HS-27A (cell line): ENCODE results near the gene AKNA.

ENCODE experiments used
- DNase-seq: peaks from one replicate; pipeline ENCODE4 v3.0.0-alpha.2; 2012; ENCODE audit warnings: low read depth, missing footprints

The AKNA gene, protein sequence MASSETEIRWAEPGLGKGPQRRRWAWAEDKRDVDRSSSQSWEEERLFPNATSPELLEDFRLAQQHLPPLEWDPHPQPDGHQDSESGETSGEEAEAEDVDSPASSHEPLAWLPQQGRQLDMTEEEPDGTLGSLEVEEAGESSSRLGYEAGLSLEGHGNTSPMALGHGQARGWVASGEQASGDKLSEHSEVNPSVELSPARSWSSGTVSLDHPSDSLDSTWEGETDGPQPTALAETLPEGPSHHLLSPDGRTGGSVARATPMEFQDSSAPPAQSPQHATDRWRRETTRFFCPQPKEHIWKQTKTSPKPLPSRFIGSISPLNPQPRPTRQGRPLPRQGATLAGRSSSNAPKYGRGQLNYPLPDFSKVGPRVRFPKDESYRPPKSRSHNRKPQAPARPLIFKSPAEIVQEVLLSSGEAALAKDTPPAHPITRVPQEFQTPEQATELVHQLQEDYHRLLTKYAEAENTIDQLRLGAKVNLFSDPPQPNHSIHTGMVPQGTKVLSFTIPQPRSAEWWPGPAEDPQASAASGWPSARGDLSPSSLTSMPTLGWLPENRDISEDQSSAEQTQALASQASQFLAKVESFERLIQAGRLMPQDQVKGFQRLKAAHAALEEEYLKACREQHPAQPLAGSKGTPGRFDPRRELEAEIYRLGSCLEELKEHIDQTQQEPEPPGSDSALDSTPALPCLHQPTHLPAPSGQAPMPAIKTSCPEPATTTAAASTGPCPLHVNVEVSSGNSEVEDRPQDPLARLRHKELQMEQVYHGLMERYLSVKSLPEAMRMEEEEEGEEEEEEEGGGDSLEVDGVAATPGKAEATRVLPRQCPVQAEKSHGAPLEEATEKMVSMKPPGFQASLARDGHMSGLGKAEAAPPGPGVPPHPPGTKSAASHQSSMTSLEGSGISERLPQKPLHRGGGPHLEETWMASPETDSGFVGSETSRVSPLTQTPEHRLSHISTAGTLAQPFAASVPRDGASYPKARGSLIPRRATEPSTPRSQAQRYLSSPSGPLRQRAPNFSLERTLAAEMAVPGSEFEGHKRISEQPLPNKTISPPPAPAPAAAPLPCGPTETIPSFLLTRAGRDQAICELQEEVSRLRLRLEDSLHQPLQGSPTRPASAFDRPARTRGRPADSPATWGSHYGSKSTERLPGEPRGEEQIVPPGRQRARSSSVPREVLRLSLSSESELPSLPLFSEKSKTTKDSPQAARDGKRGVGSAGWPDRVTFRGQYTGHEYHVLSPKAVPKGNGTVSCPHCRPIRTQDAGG (N-terminal part only)

DNA sequence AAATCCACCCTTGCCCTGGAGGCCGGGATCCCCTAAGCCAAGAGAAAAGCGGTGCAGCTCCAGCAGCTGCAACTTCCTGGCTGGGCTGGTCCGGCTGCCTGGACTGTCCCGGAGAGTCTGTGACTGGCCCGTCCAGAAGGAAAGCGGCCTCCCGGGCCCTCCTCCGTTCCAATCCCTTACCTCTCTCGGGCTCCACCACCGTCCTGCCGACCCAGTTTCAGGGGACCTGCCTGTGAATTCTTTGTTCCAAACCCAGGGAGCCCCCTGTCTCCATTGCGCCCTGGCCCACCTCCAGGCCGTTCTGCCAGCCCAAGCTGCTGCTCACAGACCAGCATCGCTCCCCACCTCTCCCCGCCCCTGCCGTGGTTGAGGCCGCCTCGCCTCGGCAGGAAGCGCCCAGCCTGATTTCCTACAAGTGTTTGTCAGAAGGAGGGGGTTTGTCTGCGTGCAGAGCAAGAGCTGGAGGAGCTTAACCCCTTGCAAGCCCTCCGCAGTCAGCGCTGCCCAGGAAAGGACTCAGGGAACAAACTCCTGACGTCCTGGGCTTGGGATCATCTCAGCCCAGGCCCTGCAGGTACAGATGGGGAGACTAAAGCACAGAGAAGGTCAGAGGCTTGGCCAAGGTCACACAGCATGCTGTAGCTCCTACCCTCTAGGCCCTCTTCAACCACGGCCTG lies at the start of gene AKNA:
AKNA (minus strand) TSS at position 303 of the 677 bp plus-strand sequence. CDS start 6,649 bp downstream, outside the sequence.
- DNase-seq: no peak

DNA sequence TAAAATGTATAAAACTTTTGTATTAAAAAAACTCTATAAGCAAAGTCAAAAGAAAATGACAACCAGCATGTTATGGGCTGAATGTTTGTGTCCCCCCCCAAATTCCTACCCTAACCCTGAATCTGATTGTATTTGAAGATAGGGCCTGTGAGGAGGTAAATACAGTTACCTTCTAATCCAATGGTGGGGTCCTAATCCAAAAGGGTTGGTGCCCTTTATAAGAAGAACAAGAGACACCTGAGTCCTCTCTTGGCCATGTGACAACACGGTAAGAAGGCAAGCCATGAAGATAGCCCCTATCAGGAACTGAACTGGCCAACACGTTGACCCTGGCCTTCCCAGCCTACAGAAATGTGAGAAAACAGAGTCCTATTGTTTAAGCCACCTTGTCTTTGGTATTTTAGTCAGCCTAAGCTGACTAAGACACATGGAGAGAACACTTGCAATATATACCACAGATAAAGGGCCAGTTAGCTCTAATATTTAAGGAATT lies 49.7 kb upstream of the AKNA start:
- no peak for DNase-seq

DNA sequence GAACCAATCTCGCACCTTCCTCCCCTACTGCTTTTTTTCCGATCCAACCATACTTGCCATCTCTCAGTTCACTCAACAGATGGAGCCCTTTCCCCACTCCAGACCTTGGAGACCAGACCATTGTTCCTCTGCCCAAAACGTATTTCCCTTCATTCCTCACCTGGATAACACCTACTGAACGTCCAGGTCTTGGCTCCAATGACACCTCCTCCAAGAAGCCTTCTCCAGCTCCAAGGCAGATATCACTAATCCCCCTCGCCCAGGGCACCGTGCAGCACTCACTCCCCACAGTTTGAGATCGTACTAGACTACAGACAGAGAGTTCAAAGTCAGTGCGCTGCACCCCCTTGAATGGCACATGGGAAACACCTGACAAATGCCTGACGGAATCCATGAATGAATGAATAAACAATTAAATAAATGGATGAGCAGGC lies 47.1 kb upstream of the AKNA start:
- no peak for DNase-seq

DNA sequence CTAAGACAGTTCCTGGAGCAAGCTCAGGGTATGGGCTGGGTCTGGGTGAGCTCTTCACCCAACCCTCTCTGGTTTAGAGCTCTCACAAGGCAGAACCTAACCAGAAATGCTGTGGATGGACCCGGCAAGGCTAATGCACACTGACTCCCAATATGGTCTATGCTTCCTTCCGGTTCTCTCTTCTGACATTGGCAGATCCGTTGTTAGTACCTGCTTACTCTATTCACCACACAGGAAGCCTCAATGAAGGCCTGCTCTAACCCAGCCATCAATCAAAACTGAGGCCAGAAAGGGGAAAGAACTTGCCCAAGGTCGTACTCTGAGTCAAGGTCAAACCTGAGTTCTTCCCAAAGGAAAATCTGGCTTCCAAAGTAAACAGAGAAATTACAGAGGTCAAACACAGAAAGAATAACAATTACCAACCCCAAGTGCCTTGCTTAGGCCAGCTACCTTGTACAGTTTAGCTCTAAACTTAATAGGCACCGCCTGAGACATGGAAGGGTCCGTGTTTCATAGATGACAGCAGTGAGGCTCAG lies 46.0 kb upstream of the AKNA start:
- DNase-seq: no peak

DNA sequence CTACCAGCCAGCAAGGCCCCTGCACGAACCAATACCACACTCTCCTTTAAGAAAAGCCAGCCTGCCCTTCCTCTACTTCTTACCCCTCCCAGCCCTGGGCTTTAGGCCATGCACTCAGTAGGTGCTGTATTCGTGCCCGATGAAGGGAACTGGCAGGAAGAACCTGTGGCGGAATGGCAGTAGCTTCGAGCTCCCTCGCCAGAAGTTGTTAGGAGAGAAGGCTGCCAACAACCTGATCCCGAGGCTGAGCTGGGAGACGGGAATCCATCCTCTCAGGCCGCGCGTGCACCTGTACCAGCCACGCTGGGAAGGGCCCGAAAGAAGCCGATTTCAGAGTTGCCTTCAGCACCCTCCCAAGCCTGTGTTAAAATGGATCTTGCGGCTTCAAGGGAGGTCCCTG lies 45.3 kb upstream of the AKNA start:
- DNase-seq: no peak

DNA sequence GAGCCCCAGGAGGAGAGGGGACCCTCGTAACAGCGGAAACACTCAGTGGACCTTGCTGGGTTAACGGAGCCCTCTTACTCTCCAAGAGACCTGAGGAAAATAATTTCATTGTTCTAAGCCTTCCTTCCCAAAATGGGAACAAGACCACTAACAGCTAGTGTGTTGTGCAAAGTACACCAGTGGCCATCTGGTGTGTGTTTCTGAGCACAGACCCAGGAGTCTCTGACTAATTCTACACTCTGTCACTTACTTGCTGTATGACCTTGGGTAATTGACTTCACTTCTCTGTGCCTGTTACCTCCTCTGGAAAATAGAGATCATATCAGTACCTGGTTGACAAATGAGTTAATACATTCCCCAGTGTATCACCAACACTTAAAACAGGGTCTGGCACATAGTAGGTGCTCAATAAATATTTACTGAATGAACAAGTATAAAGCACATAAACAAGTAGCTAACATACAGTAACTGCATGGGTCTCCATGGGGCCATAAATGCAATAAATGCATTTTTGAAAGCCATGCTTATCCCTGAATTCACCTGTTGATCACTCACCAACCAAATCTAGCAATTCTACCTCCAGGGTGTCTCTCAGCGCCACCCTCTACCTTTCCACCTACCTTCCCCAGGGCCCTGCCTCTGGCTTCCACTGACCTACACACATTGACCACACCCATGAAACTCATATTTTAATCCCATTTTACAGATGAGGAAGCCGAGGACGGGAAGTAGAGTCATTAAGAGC lies 44.7 kb upstream of the AKNA start:
- no peak for DNase-seq

DNA sequence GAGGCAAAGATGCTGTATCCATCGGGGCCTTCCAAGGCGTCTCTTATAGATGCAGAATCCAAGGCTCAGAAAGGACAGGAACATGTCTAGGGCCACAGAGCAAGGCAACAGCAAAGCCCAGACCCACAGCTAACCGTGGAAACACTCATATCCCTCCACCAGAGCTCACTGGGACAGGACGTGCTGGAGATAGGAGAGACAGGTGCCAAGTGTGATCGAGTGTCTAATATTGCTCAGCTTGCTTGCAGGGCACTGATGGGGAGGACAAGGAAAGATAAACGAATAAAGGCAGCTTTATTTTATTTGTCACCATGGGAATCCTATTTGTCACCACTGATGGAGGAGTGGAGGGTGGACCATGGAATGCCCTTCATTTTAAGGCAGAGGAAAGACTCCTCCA lies 44.0 kb upstream of the AKNA start:
- no peak for DNase-seq

DNA sequence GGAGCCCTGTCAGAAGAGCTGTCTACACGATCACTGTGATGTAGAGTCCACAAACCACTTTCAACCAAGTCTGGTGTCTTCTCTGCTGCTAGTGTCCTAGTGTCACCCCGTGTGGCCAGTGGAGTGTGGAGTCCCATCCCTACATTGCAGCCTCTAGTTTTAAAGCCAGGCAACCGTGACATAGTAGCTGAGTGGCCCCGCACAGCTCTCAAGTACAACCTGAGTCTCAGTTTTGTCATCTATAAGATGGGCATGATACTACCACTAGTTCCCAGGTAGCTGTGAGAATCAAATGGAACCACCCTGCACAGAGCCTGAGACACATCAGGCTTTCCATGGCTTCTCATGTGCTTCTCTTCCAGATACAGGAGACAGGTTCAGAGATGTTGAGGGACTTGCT lies 43.2 kb upstream of the AKNA start:
- no peak for DNase-seq

DNA sequence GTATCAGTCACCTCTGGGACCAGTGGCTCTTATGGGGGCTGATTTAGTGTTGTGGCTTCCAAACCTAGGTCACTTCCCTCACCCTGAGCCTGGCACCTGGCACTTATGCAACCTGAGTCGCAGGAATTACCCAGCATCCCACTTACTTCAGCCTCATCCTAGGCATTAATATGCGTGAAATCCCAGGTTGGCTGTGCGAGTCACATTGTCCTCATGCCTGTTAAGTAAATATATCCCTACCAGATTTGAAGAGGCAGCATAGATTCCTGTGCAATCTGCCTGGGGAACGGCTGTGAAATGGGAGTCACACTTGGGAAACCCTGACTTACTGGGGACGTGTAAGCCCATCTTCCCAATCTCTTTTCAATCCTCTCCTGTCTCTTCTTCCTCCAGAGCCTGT lies 42.7 kb upstream of the AKNA start:
- DNase-seq: no peak

DNA sequence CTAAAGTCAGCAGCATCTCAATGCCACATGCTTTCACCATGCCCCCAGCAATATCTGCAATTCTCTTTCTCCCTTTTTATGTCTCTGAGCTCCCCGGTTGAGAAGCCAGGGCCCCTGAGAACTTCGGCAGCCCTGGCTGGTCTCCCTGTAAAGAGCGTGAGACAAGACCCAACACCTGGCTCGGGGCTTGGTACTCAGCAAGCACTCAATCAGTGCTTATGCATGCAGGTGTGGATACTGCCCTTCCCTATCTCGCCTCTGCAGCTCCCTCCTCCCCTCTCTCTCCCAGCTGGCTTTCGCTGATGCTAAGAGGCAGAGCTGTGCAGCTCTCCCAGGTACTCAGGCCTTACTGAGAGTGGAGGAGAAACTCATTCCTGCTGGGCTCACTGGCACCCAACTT lies 41.7 kb upstream of the AKNA start:
- no peak for DNase-seq

DNA sequence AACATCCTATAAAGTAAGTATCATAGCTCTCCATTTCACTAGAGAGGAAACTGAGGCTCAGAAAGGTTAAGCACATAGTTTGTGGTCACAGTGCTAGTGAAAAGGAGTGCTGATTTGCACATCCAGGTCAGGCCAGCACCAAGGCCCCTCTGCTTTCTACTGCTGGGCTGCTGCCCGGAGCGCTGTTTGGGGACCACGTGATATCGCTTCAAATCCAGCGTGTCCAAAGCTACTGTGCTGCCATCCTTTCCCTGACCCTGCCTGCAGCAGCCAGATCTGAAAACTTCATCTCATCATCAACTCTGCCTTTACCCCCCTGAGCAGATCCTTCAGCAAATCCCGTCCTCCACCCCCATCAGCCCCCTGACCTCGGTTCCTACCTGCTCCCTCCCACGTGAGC lies 40.7 kb upstream of the AKNA start:
- DNase-seq: no peak

DNA sequence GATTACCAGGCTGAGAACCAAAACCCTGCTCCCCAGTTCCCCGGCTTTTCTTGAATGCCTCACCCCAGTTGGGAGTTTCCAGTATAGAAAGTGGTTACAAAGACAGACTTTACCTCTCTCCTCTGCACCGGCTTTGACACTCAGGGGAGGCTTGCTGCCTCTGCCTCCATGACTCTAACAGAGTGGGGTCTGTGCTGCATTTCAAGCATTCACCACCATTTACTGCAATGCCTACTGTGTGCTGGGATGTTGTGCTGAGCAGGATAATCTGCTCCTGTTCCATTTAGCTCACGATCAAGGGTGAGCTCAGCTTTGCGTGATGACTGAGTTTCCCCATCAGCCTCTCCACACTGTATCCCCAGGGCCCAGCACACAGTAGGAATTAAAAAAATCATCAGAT lies 39.9 kb upstream of the AKNA start:
- no peak for DNase-seq

DNA sequence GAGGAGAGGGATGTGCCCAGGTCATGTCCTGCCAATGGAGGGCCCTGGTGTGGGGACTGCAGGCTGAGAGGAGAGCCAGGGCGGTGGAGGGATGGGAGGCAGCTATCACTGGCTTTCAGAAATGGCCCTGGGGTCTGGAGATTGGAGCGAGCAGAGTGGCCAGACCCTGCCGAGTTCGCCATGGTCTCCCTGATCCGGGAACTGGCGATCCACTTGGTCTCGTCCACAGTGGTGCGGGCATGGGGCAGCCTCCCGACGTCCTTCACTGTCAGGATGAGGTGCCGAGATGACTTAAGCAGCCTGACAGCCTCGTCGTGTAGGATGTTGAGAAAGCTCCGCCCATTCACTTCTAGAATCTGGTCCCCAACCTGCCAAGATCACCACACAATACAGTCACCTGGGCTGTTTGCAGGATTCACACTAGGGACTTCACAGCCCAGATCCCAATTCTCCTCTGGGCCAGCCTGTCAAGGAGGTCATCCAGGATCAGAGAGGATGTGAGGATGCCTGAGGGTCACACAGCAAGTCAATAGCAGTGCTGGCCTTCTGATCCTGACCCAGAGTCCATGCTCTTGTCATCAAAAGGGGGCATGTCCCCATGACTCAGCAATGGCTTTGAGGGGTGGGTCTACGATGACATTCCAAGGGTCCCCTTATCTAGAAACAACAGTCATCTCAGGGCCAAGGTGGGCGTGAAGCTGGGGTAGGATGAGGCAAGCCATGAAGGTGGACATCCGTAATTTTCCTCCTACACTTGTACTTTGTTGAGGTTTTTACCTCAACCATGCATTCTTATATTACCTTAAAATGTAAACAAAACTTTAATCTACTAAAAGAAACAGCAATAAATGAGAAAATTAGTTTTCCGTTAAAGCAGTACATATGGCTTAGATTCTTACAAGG lies 38.5 kb upstream of the AKNA start:
- no peak for DNase-seq

DNA sequence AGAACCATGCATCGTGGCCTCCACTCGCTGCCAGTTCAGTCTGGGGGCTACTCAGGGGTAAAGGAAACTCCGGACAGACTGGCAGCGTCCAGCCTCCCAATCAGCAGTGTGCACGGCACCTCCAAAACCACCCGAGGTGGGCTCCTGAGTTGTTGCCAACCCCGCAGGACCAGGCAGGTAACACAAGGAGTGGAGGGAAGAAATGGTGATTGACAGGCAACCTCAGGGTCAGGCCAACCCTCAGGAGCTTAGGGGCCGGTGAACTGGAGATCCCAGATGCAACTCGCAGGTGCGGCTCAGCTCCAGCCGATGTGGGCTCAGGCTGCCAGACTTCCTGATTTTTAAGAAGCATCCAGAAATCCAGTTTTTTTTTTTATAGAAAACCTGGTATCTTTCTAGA lies 37.3 kb upstream of the AKNA start:
- DNase-seq: no peak

DNA sequence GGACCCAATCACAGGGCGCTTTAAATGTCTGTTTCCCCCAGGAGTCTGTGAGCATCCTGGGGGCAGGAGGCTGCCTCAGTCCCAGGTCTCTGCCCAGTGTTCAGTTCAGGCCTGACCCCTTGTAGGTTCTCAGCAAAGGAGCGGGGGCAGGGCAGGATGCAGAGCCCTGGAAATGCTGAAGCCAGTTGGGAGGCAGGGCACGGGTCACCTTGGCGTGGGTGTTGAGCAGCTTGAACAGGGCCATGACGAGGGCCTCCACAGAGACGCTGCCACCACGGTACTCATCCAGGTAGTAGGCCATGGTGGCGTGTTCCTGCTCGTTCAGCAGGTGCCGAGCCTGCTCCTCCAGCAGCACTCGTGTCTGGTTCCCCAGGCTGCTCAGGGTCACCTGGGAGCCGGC lies 36.3 kb upstream of the AKNA start:
- no peak for DNase-seq

DNA sequence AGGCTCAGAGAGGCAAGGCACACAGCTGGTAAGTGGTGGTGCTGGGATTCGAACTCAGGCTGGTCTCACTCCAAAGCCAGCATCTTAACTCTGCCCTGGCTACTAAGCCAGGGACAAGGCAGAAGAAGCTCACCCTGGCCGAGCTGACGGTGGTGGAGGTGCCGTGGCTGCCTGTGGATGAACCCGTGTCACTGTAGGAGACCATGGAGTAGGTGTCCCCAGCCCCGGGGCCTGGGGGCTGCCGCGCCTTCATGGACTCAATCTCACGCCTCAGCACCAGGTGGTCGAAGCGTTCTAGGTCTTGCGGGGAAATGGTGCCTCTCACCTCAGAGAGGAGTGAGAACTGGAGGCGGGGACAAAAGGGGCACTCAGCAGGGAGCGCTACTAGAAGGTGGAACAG lies 35.4 kb upstream of the AKNA start:
- no peak for DNase-seq

DNA sequence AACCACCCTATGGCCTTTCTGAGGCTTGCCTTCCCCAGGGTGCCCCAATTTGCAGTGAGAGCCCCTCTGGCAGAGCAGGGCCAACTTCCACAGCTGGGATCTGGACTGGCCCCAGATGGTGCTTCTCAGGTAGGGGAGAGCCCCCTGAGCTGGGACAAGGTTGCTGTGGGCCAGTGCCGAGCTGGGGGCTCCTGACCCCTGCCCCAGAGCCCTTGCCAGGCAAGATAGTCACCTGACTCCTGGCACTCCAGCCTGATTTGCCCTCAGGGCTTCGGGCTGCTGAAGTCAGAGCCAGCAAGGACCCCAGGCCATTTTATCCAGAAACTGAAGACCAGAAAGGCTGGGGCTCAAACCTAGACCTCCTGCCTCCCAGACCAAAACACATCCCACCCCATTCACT lies 33.4 kb upstream of the AKNA start:
- DNase-seq: no peak

DNA sequence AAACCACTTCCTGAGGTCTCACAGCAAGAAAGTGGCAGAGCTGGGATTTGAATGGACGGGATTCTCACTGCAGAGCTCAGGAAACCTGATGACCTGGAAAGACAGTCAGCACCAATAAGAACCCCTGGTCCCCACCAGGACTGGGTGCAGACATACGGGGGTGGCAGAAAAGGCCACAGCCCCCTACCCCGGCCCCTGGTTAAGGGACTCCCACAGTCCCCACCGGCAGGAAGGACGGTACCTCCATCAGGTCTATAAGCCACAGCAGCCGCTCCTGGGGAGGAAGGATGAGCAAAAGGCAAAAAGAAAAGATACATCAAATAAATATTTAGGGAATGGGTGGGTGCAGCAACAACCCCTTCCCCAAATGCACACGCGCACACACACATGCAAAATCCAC lies 32.0 kb upstream of the AKNA start:
- DNase-seq: no peak

DNA sequence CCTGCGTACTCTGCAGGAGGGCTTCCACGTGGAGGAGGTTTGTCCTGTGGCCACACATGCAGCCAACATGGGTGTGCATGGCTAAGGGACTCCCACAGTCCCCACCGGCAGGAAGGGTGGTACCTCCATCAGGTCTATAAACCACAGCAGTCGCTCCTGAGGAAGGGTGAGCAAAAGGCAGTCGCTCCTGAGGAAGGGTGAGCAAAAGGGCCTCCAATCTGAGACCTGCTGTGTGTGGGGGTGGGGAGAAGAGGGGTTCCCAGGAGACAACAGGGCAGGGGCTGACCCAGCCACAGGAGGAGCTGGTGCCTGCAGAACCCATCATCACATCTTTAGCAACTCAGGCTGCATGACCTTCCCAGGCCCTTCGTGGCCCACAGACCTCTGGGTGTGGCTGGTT lies 30.3 kb upstream of the AKNA start:
- no peak for DNase-seq

DNA sequence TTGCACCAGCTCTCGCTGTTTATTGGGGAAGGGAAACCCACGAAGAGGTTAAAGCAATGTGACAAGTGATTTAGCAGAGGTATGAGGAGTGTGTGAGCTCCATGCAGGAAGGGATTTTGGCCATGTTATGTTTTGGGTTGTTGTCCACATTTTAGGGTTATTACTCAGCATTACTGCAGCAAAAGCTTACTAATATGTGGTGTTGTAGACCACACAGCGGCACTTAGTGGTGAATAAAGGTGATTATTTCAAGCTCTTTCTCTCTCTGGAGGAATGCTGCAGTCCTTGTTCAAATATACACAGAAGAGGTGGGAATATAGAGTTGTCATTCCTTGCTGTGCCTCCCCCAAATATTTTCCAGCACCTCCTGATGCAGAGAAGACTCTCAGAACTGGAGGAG lies 29.7 kb upstream of the AKNA start:
- DNase-seq: no peak
